D721Med (cell line): ENCODE data around the gene CUX1.

ENCODE experiments used
- DNase-seq: peaks from one replicate; pipeline ENCODE4 v3.0.0; 2011; ENCODE audit warnings: low spot score; ENCODE audit not compliant: insufficient read length
- FAIRE-seq: peaks from 2 replicates; lab custom pipeline; 2011; peaks lifted over from hg19 to GRCh38; lab: Jason Lieb, UNC
- TF ChIP-seq, protein P1 (sequence below): IDR thresholded peaks from 2 replicates; pipeline ENCODE4 v1.5.1; 2012; ENCODE audit warnings: mild to moderate bottlenecking, control low read depth; ENCODE audit not compliant: insufficient read depth; ENCODE audit errors: missing control alignments

The CUX1 gene

DNA sequence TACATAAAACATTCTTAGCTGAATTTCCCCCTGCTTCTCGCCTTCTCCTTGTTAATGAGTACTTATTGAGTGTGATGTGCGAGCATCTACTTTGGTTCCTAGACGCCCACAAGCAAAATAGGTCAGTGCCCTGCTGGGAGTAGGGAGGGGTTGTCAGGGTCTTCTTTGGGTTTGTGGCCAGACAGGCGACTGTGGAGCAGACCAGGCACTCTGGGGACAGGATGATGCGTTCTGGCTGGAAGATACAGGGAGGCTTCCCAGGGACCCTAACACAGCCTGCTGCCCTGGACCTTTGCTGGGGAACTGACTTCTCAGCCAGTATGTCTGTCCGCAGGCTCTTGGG lies 227.2 kb downstream of the CUX1 start:
- TF ChIP-seq, protein P1, sequence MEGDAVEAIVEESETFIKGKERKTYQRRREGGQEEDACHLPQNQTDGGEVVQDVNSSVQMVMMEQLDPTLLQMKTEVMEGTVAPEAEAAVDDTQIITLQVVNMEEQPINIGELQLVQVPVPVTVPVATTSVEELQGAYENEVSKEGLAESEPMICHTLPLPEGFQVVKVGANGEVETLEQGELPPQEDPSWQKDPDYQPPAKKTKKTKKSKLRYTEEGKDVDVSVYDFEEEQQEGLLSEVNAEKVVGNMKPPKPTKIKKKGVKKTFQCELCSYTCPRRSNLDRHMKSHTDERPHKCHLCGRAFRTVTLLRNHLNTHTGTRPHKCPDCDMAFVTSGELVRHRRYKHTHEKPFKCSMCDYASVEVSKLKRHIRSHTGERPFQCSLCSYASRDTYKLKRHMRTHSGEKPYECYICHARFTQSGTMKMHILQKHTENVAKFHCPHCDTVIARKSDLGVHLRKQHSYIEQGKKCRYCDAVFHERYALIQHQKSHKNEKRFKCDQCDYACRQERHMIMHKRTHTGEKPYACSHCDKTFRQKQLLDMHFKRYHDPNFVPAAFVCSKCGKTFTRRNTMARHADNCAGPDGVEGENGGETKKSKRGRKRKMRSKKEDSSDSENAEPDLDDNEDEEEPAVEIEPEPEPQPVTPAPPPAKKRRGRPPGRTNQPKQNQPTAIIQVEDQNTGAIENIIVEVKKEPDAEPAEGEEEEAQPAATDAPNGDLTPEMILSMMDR, result no peak
- FAIRE-seq (no peak), DNase-seq (no peak)

DNA sequence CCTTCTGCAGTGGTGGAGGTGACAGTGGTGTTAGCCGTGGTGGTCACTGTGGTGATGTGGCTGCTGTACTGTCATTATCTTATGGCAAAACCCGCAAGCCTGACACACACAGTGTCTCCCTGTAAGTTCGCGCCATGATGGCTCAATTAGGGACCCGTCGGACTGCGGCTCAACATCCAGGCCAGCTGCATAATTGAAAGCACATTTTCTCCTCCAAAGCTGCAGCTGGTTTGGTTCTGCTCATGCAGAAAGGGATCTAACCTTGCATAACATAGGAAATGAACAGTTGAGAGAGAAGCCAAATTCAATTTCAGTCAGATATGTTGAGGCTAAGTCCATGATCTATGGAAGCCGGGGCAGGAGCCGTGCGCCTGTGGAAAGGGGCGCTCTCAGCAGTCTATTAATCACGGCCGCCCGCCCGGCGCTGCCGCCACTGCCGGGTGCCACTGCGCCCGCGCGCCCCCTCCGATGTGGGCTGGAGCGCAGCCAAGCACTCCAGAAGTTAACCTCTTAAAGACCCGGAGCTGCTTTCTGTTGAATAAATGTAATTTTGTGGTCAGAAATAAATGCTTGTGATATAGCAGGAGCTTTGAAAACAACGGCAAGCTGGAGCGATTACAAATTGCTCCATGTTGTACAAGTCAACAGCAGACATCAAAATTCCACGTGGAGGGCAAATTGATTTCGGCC lies 227.7 kb downstream of the CUX1 start:
- no peak for FAIRE-seq
- TF ChIP-seq, protein P1, result no peak
- DNase-seq, result no peak

- no peak for DNase-seq
- TF ChIP-seq, protein P1, result no peak
- no peak for FAIRE-seq
Measured at GRCh38 chr7:102045681-102046372, 228.4 kb downstream of the CUX1 start.

DNA sequence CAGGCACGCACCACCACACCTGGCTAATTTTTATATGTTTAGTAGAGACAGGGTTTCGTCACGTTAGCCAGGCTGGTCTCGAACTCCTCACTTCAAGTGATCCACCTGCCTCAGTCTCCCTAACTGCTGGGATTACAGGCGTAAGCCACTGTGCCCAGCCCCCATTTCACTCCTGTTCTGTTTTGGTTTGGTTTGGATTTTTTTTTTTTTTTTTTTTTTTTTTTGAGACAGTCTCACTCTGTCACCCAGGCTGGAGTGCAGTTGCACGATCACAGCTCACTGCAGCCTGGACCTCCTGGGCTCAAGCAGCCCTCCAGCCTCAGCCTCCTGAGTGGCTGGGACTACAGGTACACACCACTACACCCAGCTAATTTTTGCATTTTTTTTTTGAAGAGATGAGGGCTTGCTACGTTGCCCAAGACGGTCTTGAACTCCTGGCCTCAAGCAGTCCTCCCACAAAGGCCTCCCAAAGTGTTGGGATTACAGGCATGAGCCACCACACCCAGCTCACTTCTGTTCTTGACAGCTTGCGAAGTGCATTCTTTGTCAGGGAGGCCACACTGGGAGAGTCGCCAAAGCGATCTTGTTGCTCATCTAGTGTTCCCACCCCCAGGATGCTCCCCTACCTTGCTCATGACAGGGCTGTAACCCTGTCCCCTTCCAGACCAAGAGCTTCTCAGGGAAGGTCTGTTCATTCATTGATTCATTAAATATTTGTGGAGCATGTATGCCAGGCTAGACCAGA lies 229.1 kb downstream of the CUX1 start:
- TF ChIP-seq, protein P1, result no peak
- no peak for DNase-seq
- no peak for FAIRE-seq

GRCh38 chr7:102047167-102047566 lies 229.7 kb downstream of the CUX1 start:
- DNase-seq (no peak), FAIRE-seq (no peak)
- TF ChIP-seq, protein P1, result no peak

GRCh38 chr7:102049765-102050164 lies 232.3 kb downstream of the CUX1 start:
- FAIRE-seq (no peak), DNase-seq (no peak)
- TF ChIP-seq, protein P1, result no peak
